Fibroblast of mammary gland (primary cell): ENCODE data around the gene SLC23A2.

Experiments
- DNase-seq: peaks from one replicate; pipeline ENCODE4 v3.0.0-alpha.2; 2010; ENCODE audit warnings: low read depth
- H3K4me3 ChIP-seq: 2 replicates; pipeline ENCODE4 v1.5.1; 2011; ENCODE audit warnings: low read depth, mild to moderate bottlenecking, low read length, moderate library complexity; ENCODE audit not compliant: control insufficient read depth
- CTCF ChIP-seq: conservative IDR thresholded peaks from 2 replicates; pipeline ENCODE4 v1.5.1; 2011; ENCODE audit warnings: low read depth, low read length, inconsistent platforms; ENCODE audit not compliant: control insufficient read depth, insufficient read depth

The SLC23A2 gene

DNA sequence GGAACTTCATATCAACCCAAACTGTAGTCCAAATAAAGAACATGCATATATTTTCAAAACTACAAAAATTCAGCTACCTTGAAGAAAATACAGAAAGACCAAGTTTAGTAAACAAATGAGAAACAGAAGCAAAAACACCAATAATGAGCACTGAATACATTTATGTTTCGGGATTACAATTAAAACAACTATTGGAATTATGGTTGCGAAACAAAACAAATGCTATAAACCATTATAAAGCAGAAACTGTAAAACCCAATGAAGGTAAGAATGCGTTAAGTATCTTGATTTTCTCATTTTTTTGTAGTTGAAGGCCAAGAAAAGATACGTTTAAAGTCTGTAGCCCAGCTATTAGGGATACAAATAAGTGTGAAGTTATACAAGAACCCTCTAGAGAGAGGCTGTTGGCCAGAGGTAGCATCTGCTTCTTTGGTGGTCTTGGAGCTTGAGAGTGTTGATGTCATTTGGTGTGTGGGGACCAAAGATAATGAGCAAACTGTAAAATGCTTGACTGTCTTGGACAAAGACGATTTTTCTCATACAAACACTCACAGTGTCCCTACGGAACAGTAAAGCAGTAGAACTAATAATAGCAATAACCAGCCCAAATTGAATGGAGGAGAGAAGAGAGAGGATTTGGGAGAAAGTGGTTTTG is 168.1 kb downstream of the SLC23A2 start:
- TF ChIP-seq CTCF, result no peak
- DNase-seq, result no peak
- H3K4me3 ChIP-seq, result no peak overlapping the region

DNA sequence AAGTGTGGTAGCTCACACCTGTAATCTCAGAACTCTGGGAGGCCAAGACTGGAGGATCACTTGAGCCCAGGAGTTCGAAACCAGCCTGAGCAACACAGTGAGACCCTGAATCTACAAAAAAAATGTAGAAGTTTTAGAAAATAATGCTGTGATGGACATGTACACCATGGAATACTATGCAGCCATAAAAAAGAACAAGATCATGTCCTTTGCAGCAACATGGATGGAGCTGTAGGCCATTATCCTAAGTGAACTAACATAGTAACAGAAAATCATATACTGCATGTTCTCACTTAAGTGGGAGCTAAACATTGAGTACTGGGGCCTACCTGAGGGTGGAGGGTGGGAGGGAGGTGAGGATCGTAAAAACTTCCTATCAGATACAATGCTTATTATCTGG is 168.8 kb downstream of the SLC23A2 start:
- DNase-seq, result no peak
- no peak overlapping the region for H3K4me3 ChIP-seq
- TF ChIP-seq CTCF, result no peak

DNA sequence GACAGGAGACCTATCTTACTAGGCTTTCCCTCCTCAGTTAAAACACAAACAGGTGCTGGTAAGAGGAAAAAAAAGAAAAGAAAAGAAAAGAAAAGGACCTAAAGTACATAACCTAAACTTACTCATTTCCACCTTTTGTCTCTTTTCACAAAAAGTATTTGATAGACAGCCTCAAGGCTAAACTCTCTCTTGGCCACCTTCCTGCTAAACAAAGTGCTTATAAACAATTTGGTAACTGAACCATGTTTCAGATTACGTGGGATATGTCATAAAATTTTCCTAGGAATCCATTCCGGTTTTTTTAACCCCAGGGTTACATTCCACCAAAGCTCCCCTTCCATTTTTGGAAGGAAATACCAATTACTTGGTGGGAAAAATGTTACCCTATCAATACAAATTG is 170.6 kb downstream of the SLC23A2 start:
- DNase-seq, result no peak
- no peak for TF ChIP-seq CTCF
- H3K4me3 ChIP-seq, result no peak overlapping the region

- H3K4me3 ChIP-seq, result no peak overlapping the region
- DNase-seq, result no peak
- no peak for TF ChIP-seq CTCF
These were observed 171.1 kb downstream of the SLC23A2 start for GRCh38 chr20:4830259-4830658.

GRCh38 chr20:4829514-4830215 is 171.6 kb downstream of the SLC23A2 start:
- DNase-seq, result no peak
- no peak for TF ChIP-seq CTCF
- H3K4me3 ChIP-seq, result no peak overlapping the region

- no peak overlapping the region for H3K4me3 ChIP-seq
- DNase-seq, result peak; percentile 27
- no peak for TF ChIP-seq CTCF
These were observed 172.3 kb downstream of the SLC23A2 start for GRCh38 chr20:4828830-4829513.
